GM12864 (cell line): Measurements from ENCODE around the gene CS.
"Not testable (repeated sequence)": the region's sequence is repeated elsewhere in the genome, so short reads cannot be mapped to it uniquely, and the experiment has no call there.

Source experiments
- DNase-seq: peaks from one replicate; pipeline ENCODE4 v3.0.0-alpha.2; 2011; ENCODE audit warnings: low read depth
- H3K4me3 ChIP-seq: 2 replicates; pipeline ENCODE4 v1.5.1; 2011; ENCODE audit warnings: mild to moderate bottlenecking, low read depth, low read length, control low read depth
- TF ChIP-seq, protein P1 (sequence below): IDR thresholded peaks from 2 replicates; pipeline ENCODE4 v1.5.1; 2011; ENCODE audit warnings: low read depth, mild to moderate bottlenecking, moderate library complexity, low read length, control low read depth, inconsistent platforms; ENCODE audit errors: missing control alignments

CS gene

DNA sequence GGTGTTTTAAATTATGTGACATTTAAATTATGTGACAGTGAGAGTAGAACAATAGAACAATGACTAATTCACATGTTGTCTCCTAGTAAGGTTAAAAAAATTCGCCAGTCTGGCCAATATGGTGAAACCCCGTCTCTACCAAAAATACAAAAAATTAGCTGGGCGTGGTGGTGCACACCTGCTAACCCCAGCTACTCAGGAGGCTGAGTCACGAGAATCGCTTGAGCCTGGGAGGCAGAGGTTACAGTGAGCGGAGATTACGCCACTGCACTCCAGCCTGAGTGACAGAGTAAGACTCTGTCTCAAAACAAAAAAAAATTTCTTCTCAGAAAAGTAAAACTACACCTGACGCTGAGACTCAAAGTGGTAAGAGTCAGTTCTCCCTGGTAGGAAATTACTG, 2.7 kb downstream of the CS start:
- DNase-seq = no peak
- no peak overlapping the region for H3K4me3 ChIP-seq
- TF ChIP-seq, protein P1, sequence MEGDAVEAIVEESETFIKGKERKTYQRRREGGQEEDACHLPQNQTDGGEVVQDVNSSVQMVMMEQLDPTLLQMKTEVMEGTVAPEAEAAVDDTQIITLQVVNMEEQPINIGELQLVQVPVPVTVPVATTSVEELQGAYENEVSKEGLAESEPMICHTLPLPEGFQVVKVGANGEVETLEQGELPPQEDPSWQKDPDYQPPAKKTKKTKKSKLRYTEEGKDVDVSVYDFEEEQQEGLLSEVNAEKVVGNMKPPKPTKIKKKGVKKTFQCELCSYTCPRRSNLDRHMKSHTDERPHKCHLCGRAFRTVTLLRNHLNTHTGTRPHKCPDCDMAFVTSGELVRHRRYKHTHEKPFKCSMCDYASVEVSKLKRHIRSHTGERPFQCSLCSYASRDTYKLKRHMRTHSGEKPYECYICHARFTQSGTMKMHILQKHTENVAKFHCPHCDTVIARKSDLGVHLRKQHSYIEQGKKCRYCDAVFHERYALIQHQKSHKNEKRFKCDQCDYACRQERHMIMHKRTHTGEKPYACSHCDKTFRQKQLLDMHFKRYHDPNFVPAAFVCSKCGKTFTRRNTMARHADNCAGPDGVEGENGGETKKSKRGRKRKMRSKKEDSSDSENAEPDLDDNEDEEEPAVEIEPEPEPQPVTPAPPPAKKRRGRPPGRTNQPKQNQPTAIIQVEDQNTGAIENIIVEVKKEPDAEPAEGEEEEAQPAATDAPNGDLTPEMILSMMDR = no peak

DNA sequence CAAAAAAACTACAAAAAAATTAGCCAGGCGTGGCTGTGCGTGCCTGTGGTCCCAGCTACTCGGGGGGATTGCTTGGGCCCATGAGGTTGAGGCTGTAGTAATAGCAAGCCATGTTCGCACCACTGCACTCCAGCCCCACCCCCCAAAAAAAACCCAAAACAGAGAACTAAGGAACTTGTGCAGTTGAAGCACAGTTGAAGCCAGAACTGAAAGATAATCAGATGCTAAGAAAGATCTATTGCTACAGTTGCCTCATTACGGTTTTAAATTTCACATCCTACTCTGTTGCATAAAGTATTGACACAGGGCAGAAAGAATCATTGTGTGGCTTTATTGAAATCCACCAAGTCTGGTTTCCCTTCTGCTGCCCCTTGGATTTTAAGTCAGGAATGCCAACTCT, 3.8 kb downstream of the CS start:
- H3K4me3 ChIP-seq = no peak overlapping the region

GRCh38 chr12:56293795-56294194, 6.3 kb downstream of the CS start:
- H3K4me3 ChIP-seq = no peak overlapping the region
- DNase-seq = no peak
- TF ChIP-seq, protein P1 = no peak

More for the DNA sequence above, 3.8 kb downstream of the CS start:
- TF ChIP-seq, protein P1 = no peak
- DNase-seq = no peak

DNA sequence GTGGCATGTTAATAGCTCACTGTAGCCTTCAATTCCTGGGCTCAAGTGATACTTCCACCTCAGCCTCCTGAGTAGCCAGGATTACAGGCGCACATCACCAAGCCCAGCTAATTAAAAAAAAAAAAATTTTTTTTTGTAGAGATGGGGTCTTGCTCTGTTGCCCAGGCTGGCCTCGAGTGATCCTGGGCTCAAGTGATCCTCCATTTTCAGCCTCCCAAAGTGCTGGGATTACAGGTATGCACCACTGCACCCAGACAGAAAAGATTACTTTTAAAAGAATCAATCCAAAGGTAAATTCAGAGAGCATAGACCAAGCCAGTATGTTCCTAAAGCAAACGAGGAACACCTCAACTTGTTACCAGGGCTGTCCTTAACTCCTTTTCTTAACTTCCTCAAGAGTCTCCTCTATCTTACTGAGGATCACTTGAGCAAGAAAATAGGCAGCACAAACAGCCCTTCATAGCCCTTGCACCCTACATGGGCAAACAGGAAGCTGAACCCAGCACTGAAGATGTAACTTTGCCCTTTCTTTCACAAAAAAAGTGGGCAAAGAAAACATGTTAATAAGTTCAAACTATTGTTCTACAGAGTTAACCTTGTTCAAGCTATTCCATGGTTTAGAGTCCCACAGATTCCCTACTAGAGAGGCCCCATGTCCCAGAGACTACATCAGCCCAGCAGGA, 11.3 kb downstream of the CS start:
- TF ChIP-seq, protein P1 = no peak
- H3K4me3 ChIP-seq = no peak overlapping the region
- DNase-seq = no peak

DNA sequence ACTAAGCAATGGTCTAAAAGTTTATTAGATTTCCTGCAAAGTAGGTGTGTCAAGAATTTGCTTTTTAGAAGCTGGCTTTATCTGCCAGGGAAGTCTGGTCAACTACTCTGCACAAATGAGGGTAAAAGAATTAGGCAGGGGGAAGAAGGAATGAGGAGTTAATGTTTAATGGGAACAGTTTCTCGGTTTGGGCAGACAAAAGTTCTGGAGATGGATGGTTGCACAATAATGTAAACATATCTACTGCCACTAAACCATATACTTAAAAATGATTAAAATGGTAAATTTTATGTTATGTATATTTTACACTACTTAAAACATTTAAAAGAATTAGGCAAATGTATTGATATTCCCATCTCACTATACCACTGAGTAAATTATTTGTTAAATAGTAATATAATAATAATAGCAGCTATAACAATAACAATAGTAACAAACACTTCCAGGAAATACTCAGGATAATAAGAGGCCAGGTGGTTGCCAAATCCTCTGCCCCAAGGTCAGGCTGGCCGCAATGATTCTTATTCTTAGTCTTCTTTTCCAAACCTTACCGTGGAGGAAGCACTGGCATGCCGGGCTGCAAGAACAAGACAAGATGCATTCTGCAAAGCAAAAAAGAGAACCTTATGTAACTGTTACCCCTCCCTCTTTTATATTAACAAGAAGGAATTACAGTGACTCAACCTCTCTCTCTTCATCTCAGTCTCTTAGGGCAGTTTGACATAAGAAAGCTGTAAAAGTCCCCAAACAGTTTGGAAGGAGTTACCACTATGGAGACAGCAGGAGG, 13.9 kb downstream of the CS start:
- H3K4me3 ChIP-seq = no peak overlapping the region
- TF ChIP-seq, protein P1 = no peak
- DNase-seq = no peak

- not testable (repeated sequence) for DNase-seq, H3K4me3 ChIP-seq
Observed at GRCh38 chr12:56284263-56284662, 15.9 kb downstream of the CS start.

- TF ChIP-seq, protein P1 = no peak
- no peak overlapping the region for H3K4me3 ChIP-seq
- DNase-seq = no peak
Observed at GRCh38 chr12:56282579-56282978, 17.6 kb downstream of the CS start.
